Naive thymus-derived CD8-positive, alpha-beta T cell (primary cell): ENCODE results near the gene CALML6. TPM values are rescaled to one million over a fixed set of nuclear protein-coding genes. Genes with fewer than 3 reads are reported as not detected.
A peak's percentile ranks its signal among the peaks of the same experiment; 100 is the strongest.

Experiments used
- ATAC-seq, 2 donors: fragments of 150-1000 bp; cut with Tn5 transposase in 1 of 2; sonication (Bioruptor Pico), chemical (Tn5 transposase) in 1 of 2; 1 replicate in 1 of 2; 2 replicates in 1 of 2; pipeline ENCODE4 v1.10.0; 2021; ENCODE audit warnings: mild to moderate bottlenecking in 2 of 2, moderate library complexity in 2 of 2
- POLR2A ChIA-PET: fragments of 350-600 bp; sonication (Branson Sonifier 250); formaldehyde crosslinking; loops from one replicate; lab custom pipeline; 2021; ENCODE audit warnings: antibody characterized with exemption; lab: Charles Lee
- DNase-seq, 10 donors: peaks; one replicate each; pipeline versions ENCODE4 v3.0.0 to v3.0.0-alpha.2; 2020 to 2022
- H3K27ac Mint-ChIP-seq, 10 donors: one replicate each; pipeline ENCODE4 v1.8.0; 2020 to 2022; ENCODE audit warnings: mild to moderate bottlenecking in 10 of 10, mixed read lengths in 10 of 10, moderate library complexity in 4 of 10, inconsistent platforms in 1 of 10
- H3K27me3 Mint-ChIP-seq, 5 donors: one replicate each; pipeline ENCODE4 v1.8.0; 2021 to 2022; ENCODE audit warnings: mixed read lengths in 5 of 5
- H3K36me3 Mint-ChIP-seq, 3 donors: one replicate each; pipeline ENCODE4 v1.8.0; 2020 to 2022; ENCODE audit warnings: mixed read lengths in 3 of 3, mild to moderate bottlenecking in 2 of 3, inconsistent platforms in 1 of 3
- H3K4me1 Mint-ChIP-seq, 4 donors: one replicate each; pipeline ENCODE4 v1.8.0; 2021 to 2022; ENCODE audit warnings: mixed read lengths in 4 of 4
- H3K4me3 Mint-ChIP-seq, 10 donors: one replicate each; pipeline ENCODE4 v1.8.0; 2020 to 2022; ENCODE audit warnings: mild to moderate bottlenecking in 10 of 10, mixed read lengths in 10 of 10, moderate library complexity in 6 of 10, inconsistent platforms in 1 of 10
- H3K9me3 Mint-ChIP-seq, 9 donors: one replicate each; pipeline ENCODE4 v1.8.0; 2020 to 2022; ENCODE audit warnings: mixed read lengths in 9 of 9, mild to moderate bottlenecking in 3 of 9, inconsistent platforms in 1 of 9, moderate library complexity in 1 of 9
- polyA plus RNA-seq, 3 donors: library from polyadenylated mRNA; unstranded; fragments of 300-500 nt; fragmentation: Illumina TruSeq; gene quantifications; one replicate each; pipeline ENCODE4 v1.2.3, GENCODE V29; 2021
- total RNA-seq, 8 experiments: library from RNA in 2 of 8; stranded (reverse) in 2 of 8; gene quantifications; one replicate each; pipeline ENCODE4 v1.2.3 and lab custom pipeline; 2021 to 2026

CALML6 gene
- total and polyA plus RNA-seq, 5 experiments from 2014 or later, result 1.4 to 1.6 TPM; not detected in 3

DNA sequence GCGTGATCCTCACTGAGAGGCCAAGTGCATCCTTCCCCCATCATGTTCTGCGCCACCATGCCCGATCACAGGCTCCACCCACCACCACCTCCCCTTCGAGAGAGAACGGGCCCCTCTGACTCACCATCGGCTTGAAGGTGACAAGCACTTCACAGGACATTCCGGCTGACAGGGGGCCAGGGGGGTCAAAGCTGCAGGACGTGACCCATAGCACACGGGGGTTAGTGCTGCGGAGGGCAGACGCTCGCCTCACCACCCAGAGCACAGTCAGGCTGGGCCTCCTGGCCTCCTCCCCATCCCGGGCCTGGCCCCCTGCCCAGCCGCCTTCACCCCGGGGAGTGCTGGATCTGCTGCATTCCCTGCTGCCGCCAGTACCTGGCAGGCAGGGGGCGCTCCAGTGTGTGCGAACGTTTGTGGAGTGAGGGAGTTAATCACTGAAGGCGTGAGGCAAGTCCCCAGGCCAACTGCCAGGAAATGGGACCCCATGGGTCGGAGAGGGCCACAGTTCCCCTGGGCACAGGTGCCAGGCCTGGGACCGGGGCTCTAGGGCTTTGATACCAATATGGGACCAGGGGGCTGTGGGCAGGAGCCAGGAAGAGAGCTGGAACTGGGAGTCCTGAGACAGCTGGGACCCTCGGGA lies 44.9 kb downstream of the CALML6 start:
- Mint-ChIP-seq H3K9me3 (peaks cover 0 to 2% (median 0%) of the 10 kb centered on the region in 9 donors), H3K4me1 (peaks cover 0 to 2% (median 0%) of the 10 kb centered on the region in 4 donors), H3K27ac (no peak overlapping the region), H3K27me3 (peaks cover 10 to 53% (median 19%) of the 10 kb centered on the region in 5 donors), H3K36me3 (no peaks in the 10 kb centered on the region), H3K4me3 (no peak overlapping the region)
- peak; percentile 30 to 78 (median 50) for DNase-seq
- POLR2A ChIA-PET, result no interaction called here
- peak; percentile 62 to 68 for ATAC-seq

GRCh38 chr1:1960480-1961196 lies 45.6 kb downstream of the CALML6 start:
- Mint-ChIP-seq H3K9me3 (peaks cover 0 to 2% (median 0%) of the 10 kb centered on the region in 9 donors), H3K36me3 (no peaks in the 10 kb centered on the region), H3K4me1 (peaks cover 0 to 2% (median 0%) of the 10 kb centered on the region in 4 donors), H3K27ac (peak overlapping the region in 1 of 10 donors; percentile 38), H3K27me3 (peaks cover 10 to 53% (median 19%) of the 10 kb centered on the region in 5 donors), H3K4me3 (no peak overlapping the region)
- ATAC-seq (no peak), DNase-seq (no peak)
- POLR2A ChIA-PET, result no interaction called here

- Mint-ChIP-seq H3K27me3 (peaks cover 11 to 58% (median 19%) of the 10 kb centered on the region in 5 donors), H3K4me3 (no peak overlapping the region), H3K27ac (peak overlapping the region in 2 of 10 donors; percentile 44 to 57), H3K4me1 (peaks cover 0 to 2% (median 0%) of the 10 kb centered on the region in 4 donors), H3K36me3 (no peaks in the 10 kb centered on the region), H3K9me3 (peaks cover 0 to 2% (median 0%) of the 10 kb centered on the region in 9 donors)
- DNase-seq (no peak), ATAC-seq (no peak)
- POLR2A ChIA-PET, result interaction anchor here (0.6 kb wide), 1 partner anchor 87 kb away, joined by 4 read pairs; no protein-coding TSS in a partner anchor
These were observed 47.7 kb downstream of the CALML6 start for GRCh38 chr1:1962752-1963151.

DNA sequence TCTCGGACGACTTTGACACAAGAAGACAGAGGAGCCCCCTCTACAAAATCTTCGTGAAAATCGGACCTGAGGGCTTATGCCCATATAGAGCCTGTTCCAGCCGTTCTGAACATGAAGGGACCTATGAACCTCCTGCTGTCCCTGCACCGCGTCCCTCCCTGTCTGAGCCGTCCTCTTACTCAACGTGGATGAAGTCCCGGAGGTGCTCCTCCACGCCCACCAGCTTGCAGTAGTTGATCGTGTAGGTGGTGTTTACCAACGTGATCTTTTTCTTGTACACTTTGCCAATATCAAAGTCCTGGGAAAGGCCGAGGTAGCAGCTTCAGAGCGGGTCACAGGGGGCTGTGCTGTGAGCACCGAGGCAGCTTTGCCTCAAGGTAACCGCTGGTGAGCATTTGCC lies 48.5 kb downstream of the CALML6 start:
- Mint-ChIP-seq H3K4me1 (peaks cover 0 to 2% (median 0%) of the 10 kb centered on the region in 4 donors), H3K36me3 (no peaks in the 10 kb centered on the region), H3K27ac (no peak overlapping the region)

GRCh38 chr1:1964811-1965210 lies 49.8 kb downstream of the CALML6 start:
- no peak for ATAC-seq
- POLR2A ChIA-PET, result no interaction called here
- no peaks in the 10 kb centered on the region for H3K36me3 Mint-ChIP-seq
- H3K9me3 Mint-ChIP-seq, result no peaks in the 10 kb centered on the region
- H3K27ac Mint-ChIP-seq, result no peak overlapping the region
- H3K4me3 Mint-ChIP-seq, result no peak overlapping the region
- no peak for DNase-seq
- H3K4me1 Mint-ChIP-seq, result no peaks in the 10 kb centered on the region
- peaks cover 7 to 40% (median 16%) of the 10 kb centered on the region in 5 donors for H3K27me3 Mint-ChIP-seq

More for the DNA sequence above, 48.5 kb downstream of the CALML6 start:
- H3K4me3 Mint-ChIP-seq, result no peak overlapping the region
- no peaks in the 10 kb centered on the region for H3K9me3 Mint-ChIP-seq
- ATAC-seq (no peak), DNase-seq (no peak)
- peaks cover 7 to 52% (median 16%) of the 10 kb centered on the region in 5 donors for H3K27me3 Mint-ChIP-seq
- POLR2A ChIA-PET, result no interaction called here

GRCh38 chr1:1965546-1965945 lies 50.5 kb downstream of the CALML6 start:
- Mint-ChIP-seq H3K4me1 (no peaks in the 10 kb centered on the region), H3K9me3 (no peaks in the 10 kb centered on the region), H3K27me3 (peaks cover 7 to 35% (median 15%) of the 10 kb centered on the region in 5 donors), H3K27ac (no peak overlapping the region), H3K4me3 (no peak overlapping the region), H3K36me3 (no peaks in the 10 kb centered on the region)
- POLR2A ChIA-PET, result no interaction called here
- no peak for DNase-seq
- no peak for ATAC-seq

DNA sequence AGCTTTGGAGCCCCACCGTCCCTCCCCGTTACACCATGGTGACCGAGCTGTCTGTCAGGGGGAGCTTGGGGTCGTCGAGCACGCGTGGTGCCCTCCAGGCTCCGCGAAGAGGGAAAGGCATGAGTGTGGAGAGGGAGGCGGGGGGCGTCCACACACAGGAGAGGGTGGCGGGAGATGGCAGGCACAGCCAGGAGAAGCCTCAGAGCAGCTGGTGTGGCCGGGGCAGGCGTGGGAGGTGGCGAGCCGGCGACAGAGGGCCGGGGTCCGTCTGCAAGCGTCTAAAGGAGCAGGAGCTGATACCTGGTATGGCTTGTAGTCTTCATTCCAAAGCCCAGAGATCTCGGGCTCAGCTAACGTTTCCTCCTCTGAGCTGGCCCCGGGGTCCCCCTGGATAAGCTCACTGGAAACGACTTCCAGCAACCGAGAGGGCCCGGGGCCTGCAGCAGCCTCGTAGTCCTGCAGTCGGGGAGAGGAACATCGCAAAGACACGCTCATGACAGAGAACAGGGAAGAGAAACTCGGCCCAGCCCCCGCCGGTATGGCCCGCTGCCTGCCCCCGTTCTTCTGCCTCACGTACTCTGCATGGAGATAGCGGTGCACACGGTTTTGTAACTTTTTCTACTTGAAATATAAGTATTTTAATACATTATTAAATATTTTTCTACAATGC lies 51.1 kb downstream of the CALML6 start:
- Mint-ChIP-seq H3K27me3 (peaks cover 2 to 29% (median 8%) of the 10 kb centered on the region in 5 donors), H3K4me3 (no peak overlapping the region), H3K36me3 (no peaks in the 10 kb centered on the region), H3K9me3 (no peaks in the 10 kb centered on the region), H3K27ac (no peak overlapping the region), H3K4me1 (no peaks in the 10 kb centered on the region)
- ATAC-seq (no peak), DNase-seq (no peak)
- POLR2A ChIA-PET, result no interaction called here

Other genes with a start within 250 kb of the CALML6 start
- 100 to 1,000 TPM; 106 to 110 TPM for gene SLC35E2B, start 222.5 kb upstream of the CALML6 start, total RNA-seq
- gene SLC35E2B, start 222.5 kb upstream of the CALML6 start, polyA plus RNA-seq, result 10 to 100 TPM; 30.2 to 45.1 (median 36.7) TPM
- gene CDK11A, start 190.9 kb upstream of the CALML6 start, total RNA-seq, result 100 to 1,000 TPM; 162 to 173 TPM
- 10 to 100 TPM; 14.2 to 28.6 (median 14.4) TPM for gene CDK11A, start 190.9 kb upstream of the CALML6 start, polyA plus RNA-seq
- gene NADK, start 136.8 kb upstream of the CALML6 start, total RNA-seq, result 10 to 100 TPM; 47.3 to 53.9 TPM
- 10 to 100 TPM; 18.3 to 25.4 (median 19.7) TPM for gene NADK, start 136.8 kb upstream of the CALML6 start, polyA plus RNA-seq
- gene GNB1, start 24.2 kb upstream of the CALML6 start, total RNA-seq, result 100 to 1,000 TPM; 231 to 232 TPM
- gene GNB1, start 24.2 kb upstream of the CALML6 start, polyA plus RNA-seq, result 100 to 1,000 TPM in 2 of 3 donors, 10 to 100 TPM in 1; 45.9 to 107 (median 105) TPM
- gene TMEM52, start 4.0 kb downstream of the CALML6 start, total RNA-seq, result 1 to 10 TPM in 1 of 2 experiments, not detected in 1; 1.0 TPM
- under 1 TPM in 2 of 3 donors, not detected in 1; 0.20 to 0.53 TPM for gene TMEM52, start 4.0 kb downstream of the CALML6 start, polyA plus RNA-seq
- gene CFAP74, start 88.5 kb downstream of the CALML6 start, total RNA-seq, result not detected
- gene CFAP74, start 88.5 kb downstream of the CALML6 start, polyA plus RNA-seq, result not detected
- not detected for gene GABRD, start 104.1 kb downstream of the CALML6 start, total RNA-seq
- not detected for gene GABRD, start 104.1 kb downstream of the CALML6 start, polyA plus RNA-seq
- 10 to 100 TPM; 29.8 to 33.9 TPM for gene PRKCZ, start 135.2 kb downstream of the CALML6 start, total RNA-seq
- 10 to 100 TPM in 1 of 3 donors, 1 to 10 TPM in 2; 7.8 to 11.3 (median 9.2) TPM for gene PRKCZ, start 135.2 kb downstream of the CALML6 start, polyA plus RNA-seq